UCSD-AML1 (cell line): ENCODE data around the gene STARD3.
A peak's percentile ranks its signal among the peaks of the same experiment; 100 is the strongest.
"Not testable (repeated sequence)": the region's sequence is repeated elsewhere in the genome, so short reads cannot be mapped to it uniquely, and the experiment has no call there.

Experiments used
- DNase-seq: peaks from one replicate; lab custom pipeline; 2025; ENCODE audit not compliant: unreplicated experiment; lab: John Stamatoyannopoulos, UW

STARD3 gene

DNA sequence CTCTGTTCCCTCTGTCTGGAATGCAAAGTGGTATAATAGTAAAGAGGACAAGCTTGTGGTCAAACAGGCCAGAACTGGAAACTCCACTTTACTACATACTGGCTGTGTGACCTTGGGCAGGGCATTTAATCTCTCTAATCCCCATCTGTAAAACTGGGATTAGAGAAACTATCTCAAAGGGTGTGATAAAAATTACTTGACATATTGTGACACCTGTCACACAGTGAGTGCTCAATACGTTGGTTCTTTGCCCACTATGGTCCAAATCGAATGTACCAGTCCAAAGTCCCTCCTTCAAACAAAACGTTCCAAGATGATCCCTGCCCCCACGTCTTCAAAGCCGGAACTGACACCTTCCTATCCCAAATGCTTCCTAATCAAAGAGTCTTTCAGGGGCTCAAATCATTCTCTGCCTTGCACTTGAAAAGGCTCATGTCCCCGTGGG is 50.2 kb downstream of the STARD3 start:
- no peak for DNase-seq

DNA sequence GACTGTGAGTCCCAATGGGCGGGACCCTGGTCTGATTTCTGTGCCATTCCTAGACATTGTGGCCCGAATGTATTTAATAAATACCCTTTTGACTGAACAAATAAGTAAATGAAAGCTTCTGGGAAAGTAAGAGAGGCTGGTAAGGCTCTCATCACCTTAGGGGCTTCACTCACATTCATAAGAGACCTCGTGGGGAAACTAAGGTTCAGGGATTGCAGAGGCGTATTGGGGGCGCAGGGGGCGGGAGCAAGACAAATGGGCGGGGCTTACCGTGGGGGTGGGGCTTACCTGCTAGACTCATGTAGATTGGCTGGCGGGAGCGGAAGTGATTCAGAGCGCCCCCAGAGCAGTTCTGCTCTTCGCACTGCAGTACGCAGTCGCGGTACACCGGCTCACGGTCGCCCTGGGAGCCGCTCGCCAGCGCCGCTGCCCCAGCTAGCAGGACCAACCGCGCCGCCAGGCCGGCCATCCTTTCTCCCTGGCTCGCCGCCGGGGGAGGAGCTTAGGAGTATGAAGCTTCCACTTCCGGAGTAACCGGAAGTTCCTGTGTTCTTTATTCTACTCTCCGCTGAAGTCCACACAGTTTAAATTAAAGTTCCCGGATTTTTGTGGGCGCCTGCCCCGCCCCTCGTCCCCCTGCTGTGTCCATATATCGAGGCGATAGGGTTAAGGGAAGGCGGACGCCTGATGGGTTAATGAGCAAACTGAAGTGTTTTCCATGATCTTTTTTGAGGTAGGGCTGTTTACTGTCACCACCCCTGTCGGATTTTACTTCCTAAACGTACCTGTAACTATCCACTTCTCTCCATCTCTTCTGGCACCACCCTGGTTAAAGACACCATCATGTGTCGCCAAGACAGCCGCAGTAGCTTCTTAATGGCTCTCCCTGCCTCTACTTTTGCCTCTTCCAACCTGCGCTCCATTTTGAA is 50.9 kb downstream of the STARD3 start, which contains the start of gene PGAP3:
PGAP3 (minus strand) TSS at position 512 of the 929 bp plus-strand sequence; CDS start at position 469, 43 bp downstream.
- DNase-seq, result peak; percentile 92

DNA sequence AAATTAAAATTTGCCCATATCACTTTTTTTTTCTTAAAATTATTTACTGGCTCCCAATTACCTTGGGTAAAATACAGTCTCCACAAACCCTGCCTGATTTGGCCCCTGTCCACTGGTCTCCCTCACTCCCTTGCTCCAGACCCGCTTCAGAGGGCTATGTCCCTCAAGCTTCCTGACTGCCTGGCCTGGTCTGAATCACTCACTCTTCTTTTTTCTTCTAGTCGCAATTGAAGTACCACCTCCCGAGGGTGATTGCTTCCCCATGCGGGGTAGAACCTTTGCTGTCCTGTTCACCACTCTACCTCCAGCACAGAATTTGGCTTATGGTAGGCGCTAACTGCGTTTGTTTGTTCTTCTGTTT is 51.5 kb downstream of the STARD3 start:
- no peak for DNase-seq

DNA sequence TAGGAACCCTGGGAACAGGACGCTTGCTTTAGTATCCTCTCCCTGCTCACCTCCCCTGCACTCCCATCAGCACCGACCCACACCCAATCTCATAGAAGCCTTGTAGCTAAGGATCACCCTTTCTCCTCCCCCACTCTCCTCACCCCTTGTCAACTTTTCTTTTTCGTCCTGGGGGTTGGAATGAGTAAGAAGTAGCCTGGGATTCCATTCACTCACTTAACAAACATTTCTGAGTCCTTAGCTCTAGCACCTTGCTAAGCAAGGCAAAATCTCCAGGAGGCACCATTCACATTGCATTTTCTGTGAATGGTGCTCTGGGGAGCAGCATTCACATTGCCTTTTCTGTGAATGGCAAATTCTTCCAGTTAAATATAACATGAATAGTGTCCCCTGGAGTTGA is 52.0 kb downstream of the STARD3 start:
- no peak for DNase-seq

DNA sequence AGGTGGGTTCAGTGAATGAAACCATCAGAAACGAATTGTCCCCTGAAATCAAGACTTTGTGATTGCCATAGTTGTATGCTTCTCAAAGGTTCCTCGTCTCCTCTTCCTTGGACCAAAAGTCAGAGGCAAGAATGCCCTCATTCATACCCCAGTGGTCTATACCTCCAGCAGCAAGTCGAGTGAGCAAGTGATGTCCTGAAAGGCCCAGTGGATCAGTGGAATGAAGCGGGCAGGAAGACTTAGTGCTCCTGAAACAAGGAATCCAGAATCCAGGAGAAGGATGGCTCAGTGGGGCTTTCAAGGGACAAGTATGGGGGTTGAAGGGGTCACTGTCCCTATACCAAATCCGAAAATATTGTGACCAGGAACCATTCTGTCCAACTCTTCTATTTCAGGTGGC is 57.6 kb downstream of the STARD3 start:
- DNase-seq, result no peak

DNA sequence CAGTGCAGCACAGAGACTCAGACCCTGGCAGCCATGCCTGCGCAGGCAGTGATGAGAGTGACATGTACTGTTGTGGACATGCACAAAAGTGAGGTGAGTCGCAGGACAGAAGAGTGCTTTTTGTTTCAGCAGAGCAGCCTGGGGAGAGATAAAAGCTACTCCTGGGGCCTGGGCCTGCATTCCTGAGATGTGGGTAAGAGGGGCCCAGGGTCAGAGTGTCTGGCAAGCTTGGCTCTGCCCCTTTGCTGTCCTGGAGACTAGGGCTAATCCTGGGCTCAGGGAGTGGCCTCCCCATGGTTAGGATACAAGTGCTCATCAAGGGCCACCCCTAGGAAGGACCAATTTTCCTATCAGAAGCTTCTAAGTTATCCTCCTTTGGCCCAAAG is 58.1 kb downstream of the STARD3 start:
- no peak for DNase-seq

DNA sequence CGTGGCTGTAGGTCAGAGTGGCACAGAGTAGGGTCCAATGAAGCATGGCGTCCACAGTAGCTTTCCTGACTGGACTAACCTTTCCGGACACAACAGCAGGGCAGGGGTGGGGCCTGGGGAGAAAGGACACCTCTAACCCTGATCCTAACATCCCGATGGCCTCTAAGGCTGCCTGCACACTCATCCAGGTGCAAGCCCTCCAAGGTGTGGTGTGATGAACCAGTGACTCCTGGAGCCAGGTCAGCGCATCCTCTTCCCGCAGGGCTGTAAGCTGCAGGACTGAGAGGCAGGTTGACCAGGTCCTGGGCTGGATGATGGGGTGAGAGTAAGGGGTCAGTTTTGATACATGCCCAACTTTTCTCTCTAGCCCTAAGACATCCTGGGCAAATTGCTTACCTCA is 59.8 kb downstream of the STARD3 start:
- no peak for DNase-seq

DNA sequence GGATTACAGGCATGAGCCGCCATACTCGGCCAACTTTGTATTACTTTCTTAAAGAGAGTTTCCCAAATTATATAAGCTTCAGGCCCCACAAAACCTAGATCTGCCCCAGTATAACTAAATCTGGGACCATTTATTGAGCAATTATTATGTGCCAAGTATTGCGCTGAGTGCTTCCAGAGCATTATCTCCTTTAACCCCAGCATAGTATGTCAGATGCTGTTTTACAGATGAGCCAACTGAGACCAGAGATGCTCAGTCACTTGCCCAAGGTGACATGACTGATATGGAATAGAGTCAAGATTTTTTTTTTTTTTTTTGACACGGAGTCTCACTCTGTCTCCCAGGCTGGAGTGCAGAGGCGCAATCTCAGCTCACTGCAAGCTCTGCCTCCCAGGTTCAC is 61.0 kb downstream of the STARD3 start:
- DNase-seq, result no peak

DNA sequence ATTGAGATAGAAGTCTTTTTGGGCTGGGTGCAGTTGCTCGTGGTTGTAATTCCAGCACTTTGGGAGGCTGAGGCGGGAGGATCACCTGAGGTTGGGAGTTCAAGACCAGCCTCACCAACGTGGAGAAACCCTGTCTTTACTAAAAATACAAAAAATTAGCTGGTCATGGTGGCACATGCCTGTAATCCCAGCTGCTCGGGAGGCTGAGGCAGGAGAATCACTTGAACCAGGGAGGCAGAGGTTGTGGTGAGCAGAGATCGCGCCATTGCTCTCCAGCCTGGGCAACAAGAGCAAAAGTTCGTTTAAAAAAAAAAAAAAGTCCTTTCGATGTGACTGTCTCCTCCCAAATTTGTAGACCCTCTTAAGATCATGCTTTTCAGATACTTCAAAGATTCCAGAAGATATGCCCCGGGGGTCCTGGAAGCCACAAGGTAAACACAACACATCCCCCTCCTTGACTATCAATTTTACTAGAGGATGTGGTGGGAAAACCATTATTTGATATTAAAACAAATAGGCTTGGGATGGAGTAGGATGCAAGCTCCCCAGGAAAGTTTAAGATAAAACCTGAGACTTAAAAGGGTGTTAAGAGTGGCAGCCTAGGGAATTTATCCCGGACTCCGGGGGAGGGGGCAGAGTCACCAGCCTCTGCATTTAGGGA is 62.3 kb downstream of the STARD3 start:
- DNase-seq, result not testable (repeated sequence)

DNA sequence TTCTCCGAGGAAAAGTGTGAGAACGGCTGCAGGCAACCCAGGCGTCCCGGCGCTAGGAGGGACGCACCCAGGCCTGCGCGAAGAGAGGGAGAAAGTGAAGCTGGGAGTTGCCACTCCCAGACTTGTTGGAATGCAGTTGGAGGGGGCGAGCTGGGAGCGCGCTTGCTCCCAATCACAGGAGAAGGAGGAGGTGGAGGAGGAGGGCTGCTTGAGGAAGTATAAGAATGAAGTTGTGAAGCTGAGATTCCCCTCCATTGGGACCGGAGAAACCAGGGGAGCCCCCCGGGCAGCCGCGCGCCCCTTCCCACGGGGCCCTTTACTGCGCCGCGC is 62.8 kb downstream of the STARD3 start, which contains the start of gene ERBB2:
ERBB2 (plus strand) TSS at position 247 of the 330 bp plus-strand sequence. CDS start 175 bp downstream, outside the sequence.
- no peak for DNase-seq

DNA sequence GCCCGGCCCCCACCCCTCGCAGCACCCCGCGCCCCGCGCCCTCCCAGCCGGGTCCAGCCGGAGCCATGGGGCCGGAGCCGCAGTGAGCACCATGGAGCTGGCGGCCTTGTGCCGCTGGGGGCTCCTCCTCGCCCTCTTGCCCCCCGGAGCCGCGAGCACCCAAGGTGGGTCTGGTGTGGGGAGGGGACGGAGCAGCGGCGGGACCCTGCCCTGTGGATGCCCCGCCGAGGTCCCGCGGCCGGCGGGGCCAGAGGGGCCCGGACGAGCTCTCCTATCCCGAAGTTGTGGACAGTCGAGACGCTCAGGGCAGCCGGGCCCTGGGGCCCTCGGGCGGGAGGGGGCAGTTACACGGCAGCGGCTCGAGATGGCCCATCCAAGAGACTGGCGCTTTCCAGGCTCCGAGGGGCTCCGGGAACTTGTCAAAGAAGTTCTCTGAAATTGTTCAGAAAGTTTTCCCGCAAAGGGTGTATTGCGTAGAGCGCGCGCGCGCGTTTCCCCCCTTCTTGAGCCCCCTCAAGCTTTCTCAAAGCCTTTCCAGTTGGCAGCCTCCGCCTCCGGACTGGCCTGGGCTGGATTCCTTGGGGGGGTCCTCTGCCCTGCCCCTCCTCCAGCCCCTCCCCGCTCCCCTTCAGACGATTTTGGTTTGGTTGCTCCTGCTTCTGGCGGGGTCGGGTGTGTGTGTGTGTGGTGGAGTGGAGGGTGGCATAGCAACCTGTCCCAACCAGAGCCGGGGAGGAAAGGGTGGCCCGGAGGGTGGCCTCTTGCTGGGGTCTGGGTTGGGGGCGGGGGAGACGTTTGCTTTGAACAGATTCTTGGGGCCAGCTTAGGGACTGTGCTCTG is 63.4 kb downstream of the STARD3 start:
- DNase-seq, result no peak

DNA sequence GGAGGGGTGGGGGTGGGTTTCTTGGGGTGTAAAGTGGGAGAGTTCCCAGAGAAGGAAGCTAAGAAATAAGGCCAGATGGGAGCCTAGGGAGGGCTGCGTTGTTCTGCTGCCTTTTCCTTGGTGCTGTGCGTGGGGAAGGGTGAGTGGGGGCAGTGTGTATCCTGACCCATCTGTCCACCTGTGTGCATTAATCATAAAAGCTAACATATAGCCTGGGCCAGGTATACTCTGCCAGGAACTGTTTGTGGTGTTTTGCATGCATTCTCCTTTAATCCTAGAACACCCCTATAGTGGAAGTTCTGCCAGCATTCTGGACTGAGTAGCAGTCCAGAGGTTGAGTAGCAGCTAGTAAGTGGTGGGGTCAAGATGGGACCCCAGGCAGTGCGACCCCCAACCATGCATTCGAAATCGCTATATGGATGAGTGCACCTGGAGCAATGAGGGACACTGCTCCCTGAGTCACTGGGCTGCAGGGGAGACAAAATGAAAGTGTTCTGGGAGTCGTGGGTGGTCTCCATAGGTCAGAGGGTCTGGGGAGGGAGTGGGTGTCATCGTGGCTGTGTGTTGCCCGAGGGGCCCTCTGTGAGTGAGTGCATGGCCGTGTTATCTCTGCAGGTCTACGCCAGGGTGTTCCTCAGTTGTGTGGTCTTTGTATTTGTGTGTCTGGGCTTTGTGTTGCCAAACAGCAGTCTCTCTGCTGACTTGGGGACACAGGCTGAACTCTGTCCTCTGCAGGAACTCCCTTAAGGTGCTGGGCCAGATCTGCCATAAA is 64.3 kb downstream of the STARD3 start:
- no peak for DNase-seq

DNA sequence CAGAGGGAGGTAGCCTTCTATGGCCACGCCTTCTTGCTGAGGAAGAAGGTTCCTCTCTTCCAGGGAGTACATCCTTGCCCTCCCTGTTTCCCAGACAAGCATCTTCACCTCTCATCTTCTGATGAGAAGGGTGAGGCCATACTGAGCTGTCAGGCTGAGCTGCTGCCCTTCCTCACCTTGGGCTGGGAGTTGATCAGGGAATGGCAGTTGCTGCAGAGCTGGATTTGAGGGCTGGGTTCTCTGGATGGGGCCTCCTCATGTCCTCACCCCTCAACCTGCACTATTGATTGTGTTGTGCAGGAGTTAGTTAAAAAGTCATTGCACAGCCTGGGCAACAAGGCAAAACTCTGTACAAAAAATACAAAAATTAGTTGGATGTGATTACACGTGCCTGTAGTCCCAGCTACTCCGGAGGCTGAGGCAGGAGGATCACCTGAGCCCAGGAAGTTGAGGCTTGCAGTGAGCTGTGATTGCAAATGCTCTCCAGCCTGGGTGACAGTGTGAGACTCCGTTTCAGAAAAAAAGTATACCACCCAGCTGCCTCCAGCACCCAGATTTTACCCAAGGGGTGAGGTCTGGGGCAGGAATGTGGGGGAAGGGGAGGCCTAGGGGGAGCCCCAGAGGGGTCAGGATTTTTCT is 65.0 kb downstream of the STARD3 start:
- no peak for DNase-seq

DNA sequence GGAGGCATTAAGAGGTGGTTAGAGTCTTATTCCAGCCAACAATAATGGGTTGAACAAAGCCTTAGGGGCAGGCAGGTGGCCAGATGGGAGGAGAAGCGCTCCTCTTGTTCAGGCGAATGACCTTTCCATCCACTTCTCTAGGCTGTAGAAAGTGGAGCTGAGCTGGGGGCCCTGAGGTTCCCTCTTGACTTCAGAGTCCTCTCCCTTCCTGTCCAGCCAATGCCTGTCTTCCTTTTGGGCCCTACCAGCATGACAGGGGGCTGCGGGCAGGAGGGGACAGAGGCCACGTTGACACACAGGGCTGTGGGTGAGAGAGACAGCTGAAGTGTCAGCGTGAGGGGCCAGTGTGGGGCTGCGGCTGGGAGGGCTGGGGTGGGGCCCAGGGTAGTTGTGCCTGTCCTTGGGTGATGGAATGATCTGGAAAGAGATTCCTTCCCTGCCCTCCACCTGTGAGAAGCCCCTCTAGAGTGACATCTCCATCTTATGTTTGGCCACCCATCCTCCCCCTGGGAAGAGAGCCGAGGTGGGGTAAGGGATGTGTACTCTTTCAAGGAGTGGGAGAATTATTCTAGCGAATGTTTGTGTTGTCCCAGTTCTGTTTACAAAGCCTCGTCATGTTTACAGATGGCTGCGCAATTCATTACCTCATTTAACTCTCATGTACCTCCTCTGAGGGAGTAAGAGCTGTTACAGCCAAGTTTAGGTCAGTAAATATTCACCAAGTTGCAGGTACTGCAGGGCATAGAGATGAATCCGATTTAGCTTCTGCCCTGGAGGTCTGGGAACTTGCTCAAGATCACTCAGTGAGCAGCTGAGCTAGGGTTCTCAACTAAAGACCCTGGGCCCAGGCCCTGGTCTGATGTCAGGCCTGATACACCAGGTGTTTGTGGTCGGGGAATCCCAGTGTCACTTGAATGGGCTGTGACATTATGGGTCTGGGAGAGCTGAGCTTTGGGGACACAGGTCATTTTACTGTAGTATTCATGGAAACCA is 66.3 kb downstream of the STARD3 start:
- no peak for DNase-seq

DNA sequence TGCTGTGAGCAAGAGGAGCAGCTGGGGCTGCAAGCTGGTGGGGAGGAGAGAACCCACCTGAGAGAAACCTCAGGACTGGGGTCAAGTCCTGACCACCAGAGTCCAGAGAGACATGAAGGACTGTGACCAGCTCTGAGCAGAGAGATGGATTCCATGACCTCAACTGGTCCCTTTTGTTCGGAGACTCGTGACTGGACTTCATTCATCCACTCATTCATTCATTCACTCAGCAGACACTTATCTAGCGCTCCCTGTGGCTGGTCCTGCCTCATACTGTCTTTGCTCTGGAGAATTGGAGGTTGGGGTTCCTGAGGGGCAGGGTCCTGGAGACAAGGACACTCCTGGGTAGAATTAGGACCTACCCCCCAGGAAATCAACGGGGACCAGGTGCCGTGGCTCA is 67.0 kb downstream of the STARD3 start:
- no peak for DNase-seq

DNA sequence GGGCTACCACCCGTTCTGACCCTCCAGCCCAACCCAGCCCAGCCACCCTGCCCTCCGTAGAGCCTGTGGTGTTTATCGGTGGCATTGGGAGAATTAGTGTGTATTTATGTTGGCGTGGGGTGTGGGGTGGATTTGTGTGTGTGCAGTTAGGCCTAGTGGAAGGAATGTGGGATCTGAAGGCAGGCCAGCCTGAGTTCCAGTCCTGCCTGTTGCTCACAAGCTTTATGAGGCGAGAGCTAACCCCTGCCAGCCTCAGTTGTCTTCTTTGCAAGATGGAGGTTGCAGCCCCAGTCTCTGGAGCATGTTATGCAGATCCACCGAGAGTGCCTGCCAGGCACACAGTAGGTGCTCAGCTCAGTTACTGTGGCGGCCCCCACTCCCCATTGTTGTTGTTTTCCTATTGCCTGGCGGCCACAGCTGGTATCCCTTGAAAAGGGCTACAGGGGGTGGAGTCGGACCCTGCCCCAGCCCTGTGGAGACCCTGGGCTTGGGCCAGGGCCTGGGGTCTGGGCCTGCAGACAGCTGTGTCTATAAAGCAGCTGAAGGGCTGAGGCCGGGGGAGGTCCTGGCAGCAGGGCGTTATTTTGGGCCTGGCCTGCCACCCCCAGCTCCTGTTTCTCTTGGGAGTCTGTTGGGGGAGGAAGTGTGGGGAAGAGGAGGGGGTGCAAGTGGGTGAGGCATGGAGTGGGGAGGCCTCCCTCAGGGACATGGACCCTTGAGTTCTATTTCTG is 68.0 kb downstream of the STARD3 start:
- no peak for DNase-seq

DNA sequence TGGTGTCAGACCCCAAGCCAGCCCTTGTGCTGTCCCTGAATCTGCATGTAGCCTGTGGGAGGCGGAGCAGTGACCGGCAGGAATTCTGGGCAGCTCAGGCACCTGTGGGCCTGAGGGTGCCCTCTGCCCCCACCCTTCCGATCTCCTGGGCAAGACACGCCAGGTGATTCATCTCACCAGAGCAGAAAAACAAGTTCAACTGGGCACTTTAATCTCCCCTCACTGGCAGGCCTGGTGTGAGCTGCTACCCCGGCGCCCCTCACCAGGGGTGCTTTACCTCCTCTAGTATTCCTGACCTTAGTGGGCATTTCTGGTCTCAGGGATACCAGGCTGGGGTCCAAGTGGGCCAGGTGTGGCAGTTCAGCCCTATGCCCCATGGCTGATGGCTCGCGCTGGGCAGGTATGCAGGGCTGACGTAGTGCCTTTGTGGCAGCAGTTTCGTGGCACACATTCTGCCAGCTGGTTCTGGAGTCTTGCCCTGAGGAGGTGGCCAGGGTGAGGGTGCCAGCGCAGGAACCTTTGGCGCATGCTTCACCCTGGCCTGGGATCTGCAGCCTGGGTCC is 68.9 kb downstream of the STARD3 start:
- no peak for DNase-seq

DNA sequence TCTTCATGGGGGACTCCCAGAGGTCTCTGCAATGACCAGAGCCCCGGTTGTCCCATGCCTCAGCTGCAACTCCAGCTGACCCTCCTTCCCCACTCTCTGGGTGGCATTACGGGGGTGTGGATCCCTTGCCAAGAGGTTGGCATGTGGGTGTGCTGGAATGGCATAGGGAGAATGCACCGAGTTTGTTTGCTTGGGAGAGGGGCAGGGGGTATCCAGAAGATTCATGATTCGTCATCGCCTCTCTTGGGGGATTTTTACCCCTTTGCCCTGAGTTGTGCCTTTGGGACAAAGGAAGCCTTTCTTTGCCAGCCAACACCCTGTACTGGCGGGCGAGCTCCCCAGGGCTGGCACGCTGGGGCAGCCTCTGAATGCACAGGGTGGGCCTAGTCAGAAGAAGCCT is 69.4 kb downstream of the STARD3 start:
- no peak for DNase-seq
